Caco-2 (cell line): ENCODE results near the gene EIF4E1B. TPM values are rescaled to one million over a fixed set of nuclear protein-coding genes. Genes with fewer than 3 reads are reported as not detected.

Experiments
- BruUV-seq: library from RNA; stranded (reverse); fragments of 400-500 nt; replicated peaks from 2 replicates; lab custom pipeline; 2021; lab: Mats Ljungman, UMichigan
- CTCF ChIA-PET: fragments of 300-600 bp; sonication (Branson Sonifier 250); formaldehyde crosslinking; loops from one replicate; lab custom pipeline; 2022; ENCODE audit warnings: antibody characterized with exemption; lab: Charles Lee
- POLR2A ChIA-PET: fragments of 300-600 bp; sonication (Branson Sonifier 250); formaldehyde crosslinking; loops from one replicate; lab custom pipeline; 2022; ENCODE audit warnings: antibody characterized with exemption; lab: Charles Lee
- DNase-seq, 2 experiments: peaks; one replicate each; pipeline versions ENCODE4 v3.0.0 to v3.0.0-alpha.2; 2020 to 2022
- H3K27me3 ChIP-seq: replicated peaks from 2 replicates; pipeline ENCODE4 v1.6.0; 2011; ENCODE audit warnings: low read length; ENCODE audit not compliant: control insufficient read depth, insufficient read depth
- H3K36me3 ChIP-seq: 2 replicates; pipeline ENCODE4 v1.5.1; 2011; ENCODE audit warnings: low read length; ENCODE audit not compliant: control insufficient read depth, insufficient read depth
- H3K4me1 ChIP-seq: fragments of 250-450 bp; sonication (Bioruptor Pico); 2 replicates; pipeline ENCODE4 v1.5.1; 2020; ENCODE audit warnings: mild to moderate bottlenecking
- H3K4me3 ChIP-seq: 2 replicates; pipeline ENCODE4 v1.5.1; 2011; ENCODE audit warnings: low read depth, mild to moderate bottlenecking, control low read depth, low read length
- H3K9me3 ChIP-seq: fragments of 250-450 bp; sonication (Bioruptor Pico); 2 replicates; pipeline ENCODE4 v1.5.1; 2020; ENCODE audit warnings: mild to moderate bottlenecking, moderate library complexity
- H3K27ac Mint-ChIP-seq: one replicate; pipeline ENCODE4 v1.8.0; 2022; ENCODE audit warnings: mixed read lengths; ENCODE audit not compliant: unreplicated experiment
- H3K27me3 Mint-ChIP-seq: one replicate; pipeline ENCODE4 v1.8.0; 2022; ENCODE audit warnings: mixed read lengths; ENCODE audit not compliant: insufficient read depth, unreplicated experiment
- H3K36me3 Mint-ChIP-seq: one replicate; pipeline ENCODE4 v1.8.0; 2022; ENCODE audit warnings: mild to moderate bottlenecking, mixed read lengths; ENCODE audit not compliant: insufficient read depth, unreplicated experiment
- H3K4me1 Mint-ChIP-seq: one replicate; pipeline ENCODE4 v1.8.0; 2022; ENCODE audit warnings: low read depth, mixed read lengths; ENCODE audit not compliant: unreplicated experiment
- H3K4me3 Mint-ChIP-seq: one replicate; pipeline ENCODE4 v1.8.0; 2022; ENCODE audit warnings: mild to moderate bottlenecking, moderate library complexity, mixed read lengths; ENCODE audit not compliant: unreplicated experiment
- H3K9me3 Mint-ChIP-seq: one replicate; pipeline ENCODE4 v1.8.0; 2022; ENCODE audit warnings: mixed read lengths; ENCODE audit not compliant: unreplicated experiment
- intact Hi-C: fragments of 100-400 bp; cut with micrococcal nuclease; formaldehyde crosslinking; loops from one replicate; pipeline ENCODE4 v1.10.0; 2022; ENCODE audit not compliant: unreplicated experiment
- total RNA-seq: library from RNA; stranded (reverse); gene quantifications from 2 replicates; pipeline ENCODE4 v1.2.3, GENCODE V29; 2022
- TF ChIP-seq, protein P1 (sequence below), 2 experiments: fragments of 200-600 bp in 1 of 2; IDR thresholded peaks; 1 replicate in 1 of 2; 2 replicates in 1 of 2; pipeline versions ENCODE4 v1.5.1 to v1.8.0; 2011 to 2022; ENCODE audit warnings: antibody characterized with exemption in 1 of 2, control low read depth in 1 of 2, inconsistent platforms in 1 of 2, low read depth in 1 of 2, low read length in 1 of 2, mild to moderate bottlenecking in 1 of 2, moderate library complexity in 1 of 2; ENCODE audit not compliant: insufficient read depth in 1 of 2, severe bottlenecking in 1 of 2, unreplicated experiment in 1 of 2

The EIF4E1B gene
- total RNA-seq, 1 experiment from 2014 or later = not detected

- intact Hi-C loops = loop anchor here (2.0 kb wide), 1 partner anchor 68 kb away; no protein-coding TSS in a partner anchor
- Mint-ChIP-seq H3K27ac (peak within 1 kb of the TSS; percentile 63), H3K4me3 (peak within 1 kb of the TSS; percentile 71), H3K36me3 (peaks cover 4% of the 10 kb centered on the region), H3K4me1 (no peaks in the 10 kb centered on the region), H3K9me3 (no peaks in the 10 kb centered on the region), H3K27me3 (no peaks in the 10 kb centered on the region)
- H3K4me3 ChIP-seq = peak within 1 kb of the TSS; percentile 72
- no peaks in the 10 kb centered on the region for H3K27me3 ChIP-seq
- peaks cover 10% of the 10 kb centered on the region for H3K4me1 ChIP-seq
- no TSS peak for BruUV-seq
- H3K36me3 ChIP-seq = no peaks in the 10 kb centered on the region
- DNase-seq = peak; percentile 100
- POLR2A ChIA-PET = interaction anchor here (0.5 to 1.0 kb wide), 5 partner anchors 9 to 276 kb away, joined by 3 to 13 read pairs (median 4); no protein-coding TSS in a partner anchor
- CTCF ChIA-PET = interaction anchor here (0.6 to 3.4 kb wide), 10 partner anchors 8 to 929 kb away, joined by 3 to 34 read pairs (median 6); partner anchors contain the start of genes CLTB and GRK6
- H3K9me3 ChIP-seq = no peaks in the 10 kb centered on the region
- TF ChIP-seq, protein P1, sequence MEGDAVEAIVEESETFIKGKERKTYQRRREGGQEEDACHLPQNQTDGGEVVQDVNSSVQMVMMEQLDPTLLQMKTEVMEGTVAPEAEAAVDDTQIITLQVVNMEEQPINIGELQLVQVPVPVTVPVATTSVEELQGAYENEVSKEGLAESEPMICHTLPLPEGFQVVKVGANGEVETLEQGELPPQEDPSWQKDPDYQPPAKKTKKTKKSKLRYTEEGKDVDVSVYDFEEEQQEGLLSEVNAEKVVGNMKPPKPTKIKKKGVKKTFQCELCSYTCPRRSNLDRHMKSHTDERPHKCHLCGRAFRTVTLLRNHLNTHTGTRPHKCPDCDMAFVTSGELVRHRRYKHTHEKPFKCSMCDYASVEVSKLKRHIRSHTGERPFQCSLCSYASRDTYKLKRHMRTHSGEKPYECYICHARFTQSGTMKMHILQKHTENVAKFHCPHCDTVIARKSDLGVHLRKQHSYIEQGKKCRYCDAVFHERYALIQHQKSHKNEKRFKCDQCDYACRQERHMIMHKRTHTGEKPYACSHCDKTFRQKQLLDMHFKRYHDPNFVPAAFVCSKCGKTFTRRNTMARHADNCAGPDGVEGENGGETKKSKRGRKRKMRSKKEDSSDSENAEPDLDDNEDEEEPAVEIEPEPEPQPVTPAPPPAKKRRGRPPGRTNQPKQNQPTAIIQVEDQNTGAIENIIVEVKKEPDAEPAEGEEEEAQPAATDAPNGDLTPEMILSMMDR (IDR thresholded peaks at IDR 0.05; ENCODE audit: insufficient read depth in 1 of 2, low read depth in 1 of 2, low read length in 1 of 2, severe bottlenecking in 1 of 2, unreplicated experiment in 1 of 2) = no peak
Observed at GRCh38 chr5:176647030-176647842, 16.8 kb downstream of the EIF4E1B start, which contains the start of gene TSPAN17. TSPAN17 (plus strand) TSS chr5:176647484; CDS start chr5:176647616, 132 bp downstream.

DNA sequence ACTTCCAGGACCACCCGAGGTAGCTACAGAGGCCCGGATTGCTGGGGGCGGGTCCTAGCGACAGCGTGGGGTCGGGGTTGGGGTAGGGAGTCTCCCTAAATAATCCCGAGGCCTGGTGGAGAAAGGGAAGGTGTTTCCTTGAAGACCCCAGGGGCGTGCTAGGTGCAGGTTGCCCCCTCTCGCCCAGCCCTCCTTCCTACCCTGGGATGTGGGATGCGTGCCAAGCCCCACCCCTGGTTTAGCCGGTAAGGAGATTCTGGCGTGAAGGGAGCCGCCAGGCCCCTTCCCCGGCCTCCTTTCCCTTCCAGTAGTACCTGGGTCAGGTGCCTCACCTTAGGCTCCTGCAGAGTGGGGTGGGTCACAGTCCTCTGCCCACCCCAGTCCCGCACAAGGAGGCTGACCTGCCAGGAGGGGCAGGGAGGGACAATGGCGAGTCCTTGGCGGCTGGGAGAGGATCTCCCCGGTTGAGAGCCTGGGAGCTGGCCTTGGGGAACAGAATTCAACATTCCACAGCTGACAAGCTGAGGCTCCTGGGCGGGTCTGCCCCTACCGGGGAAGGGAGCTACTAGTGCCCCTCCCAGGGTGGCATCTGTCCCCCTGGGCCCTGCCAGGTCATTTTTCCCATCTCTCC is 17.5 kb downstream of the EIF4E1B start:
- TF ChIP-seq, protein P1 (IDR thresholded peaks at IDR 0.05; ENCODE audit: insufficient read depth in 1 of 2, low read depth in 1 of 2, low read length in 1 of 2, severe bottlenecking in 1 of 2, unreplicated experiment in 1 of 2) = no peak
- ChIA-PET CTCF (interaction anchor here (0.6 to 1.4 kb wide), 5 partner anchors 10 to 930 kb away, joined by 3 to 8 read pairs (median 4); partner anchors contain the start of gene GRK6), POLR2A (interaction anchor here (0.6 kb wide), 2 partner anchors 8 to 144 kb away, joined by 3 to 10 read pairs; no protein-coding TSS in a partner anchor)
- no peaks in the 10 kb centered on the region for H3K4me1 Mint-ChIP-seq
- peak overlapping the region; percentile 71 for H3K4me3 Mint-ChIP-seq
- Histone ChIP-seq H3K36me3 (no peaks in the 10 kb centered on the region), H3K4me3 (peak overlapping the region; percentile 72), H3K4me1 (peaks cover 10% of the 10 kb centered on the region), H3K27me3 (no peaks in the 10 kb centered on the region), H3K9me3 (no peaks in the 10 kb centered on the region)
- intact Hi-C loops = loop anchor here (2.0 kb wide), 1 partner anchor 69 kb away; no protein-coding TSS in a partner anchor
- peak in 1 of 2 experiments; percentile 21 for DNase-seq
- peaks cover 4% of the 10 kb centered on the region for H3K36me3 Mint-ChIP-seq
- no TSS peak for BruUV-seq
- H3K27ac Mint-ChIP-seq = no peak overlapping the region
- H3K9me3 Mint-ChIP-seq = no peaks in the 10 kb centered on the region
- no peaks in the 10 kb centered on the region for H3K27me3 Mint-ChIP-seq
